HG03175 (cell line): ENCODE measurements around the gene KLK3.

Experiments
- ATAC-seq: cut with Tn5 transposase; IDR thresholded peaks from one replicate; pipeline ENCODE4 v1.9.1; 2021; ENCODE audit warnings: mild to moderate bottlenecking, moderate library complexity; ENCODE audit not compliant: unreplicated experiment

KLK3 gene

DNA sequence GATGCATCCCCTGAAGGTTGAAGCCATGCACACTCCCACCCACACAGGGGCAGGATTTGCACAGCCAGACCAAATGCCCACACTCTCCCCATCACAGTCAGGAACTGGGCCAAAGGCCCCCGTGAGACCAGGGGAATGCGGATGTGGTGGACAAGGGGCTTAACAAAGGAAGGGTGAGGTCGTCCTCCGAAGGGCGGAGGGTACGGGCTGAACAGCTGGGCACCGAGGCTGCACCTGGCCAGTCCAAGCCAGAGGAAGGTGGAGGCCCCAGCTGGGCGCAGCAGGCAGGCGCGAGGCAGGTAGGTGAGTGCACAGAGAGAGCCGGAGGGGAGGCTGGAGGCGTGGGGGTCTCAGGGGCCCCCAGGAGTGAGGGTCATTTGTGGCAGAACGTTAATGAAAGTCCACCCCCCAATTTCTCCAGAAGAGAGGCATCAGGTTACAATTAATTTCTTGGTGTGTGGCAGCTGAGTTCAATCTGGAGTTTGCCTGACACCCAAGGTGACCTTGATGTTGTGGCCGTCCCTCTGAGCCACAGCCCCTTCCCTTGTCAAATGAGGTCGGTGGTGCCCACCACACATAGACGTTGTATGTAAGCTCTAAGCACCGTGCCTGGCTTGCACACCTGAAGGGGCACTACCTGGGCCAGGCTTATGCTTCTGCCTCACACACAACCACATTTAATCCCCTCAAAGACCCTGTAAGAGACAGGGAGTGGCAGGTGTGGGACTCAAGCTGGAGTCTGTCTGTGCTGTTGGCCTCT is 24.3 kb upstream of the KLK3 start:
- no peak for ATAC-seq

DNA sequence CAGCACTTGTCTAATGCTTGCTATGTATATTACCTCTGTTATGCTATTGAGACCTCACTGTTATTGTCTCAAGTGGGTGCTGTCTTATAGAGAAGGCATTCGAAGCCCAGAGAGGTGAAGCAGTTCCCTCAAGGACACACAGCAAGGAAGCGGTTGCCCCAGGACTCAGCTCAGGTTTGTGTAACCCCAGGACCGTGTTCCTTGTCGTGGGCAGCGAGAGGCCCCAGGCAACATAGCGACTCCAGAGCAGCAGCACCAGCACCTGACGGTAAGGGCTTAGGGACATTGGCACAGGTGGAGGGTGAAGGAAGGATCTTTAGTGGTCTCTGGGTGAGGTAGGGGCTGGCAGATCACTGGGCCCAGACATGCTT is 23.7 kb upstream of the KLK3 start:
- ATAC-seq: no peak

DNA sequence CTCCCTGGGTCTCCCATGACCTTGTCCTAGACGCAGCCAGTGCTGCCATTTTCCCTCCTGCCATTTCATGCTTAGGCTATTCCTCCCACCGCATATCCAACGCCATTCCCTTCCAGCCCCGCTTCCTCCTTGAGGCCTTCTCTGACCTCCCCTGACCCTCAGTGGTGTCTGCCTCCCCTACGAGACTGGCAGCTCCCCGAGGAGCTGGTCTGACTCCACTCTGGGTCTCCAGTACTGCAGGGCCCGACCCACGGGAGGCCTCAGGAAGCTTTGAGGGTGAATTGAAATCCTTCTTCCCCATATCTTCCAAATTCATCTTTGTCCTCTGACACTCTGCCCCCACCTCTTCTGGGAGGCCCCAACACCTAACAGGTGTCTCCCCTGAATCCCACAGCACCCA is 22.0 kb upstream of the KLK3 start:
- ATAC-seq: no peak

DNA sequence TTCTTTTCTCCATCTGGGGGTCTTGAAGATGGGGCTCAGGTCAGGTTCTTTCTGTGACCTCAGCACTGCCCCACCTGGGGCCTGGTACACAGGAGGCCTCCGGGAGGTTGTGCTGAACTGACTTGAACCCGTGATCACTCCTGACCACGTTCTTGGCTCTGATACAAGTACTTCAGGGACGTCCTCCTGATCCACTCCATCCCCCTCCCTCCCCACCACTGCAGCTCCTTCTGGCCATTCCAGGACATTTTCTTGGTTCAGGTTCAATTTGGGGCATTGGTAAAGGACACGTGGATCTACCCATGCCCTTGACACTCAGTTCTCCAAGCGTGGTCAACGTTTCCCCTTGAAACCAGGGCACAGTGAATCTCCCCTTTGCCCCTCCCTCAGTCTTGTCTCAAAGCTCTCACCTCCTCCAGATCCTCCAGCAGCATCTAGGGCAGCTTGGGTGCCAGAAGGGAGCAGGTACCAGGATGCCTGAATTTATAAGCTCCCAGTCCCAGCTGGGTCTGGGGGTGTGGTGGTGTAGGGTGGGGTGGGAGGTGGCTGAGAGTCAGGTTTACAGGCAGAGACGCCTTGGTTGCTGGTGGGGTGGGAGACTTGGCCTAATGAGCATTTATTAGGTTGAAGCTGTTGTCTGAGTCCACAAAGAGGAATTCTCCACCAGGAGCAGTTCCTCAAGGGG is 21.5 kb upstream of the KLK3 start, which contains the start of gene KLK15:
Gene KLK15, minus strand, starts transcription at position 458 of the 685 bp plus-strand sequence. CDS start 2,082 bp downstream, outside the sequence.
- no peak for ATAC-seq

DNA sequence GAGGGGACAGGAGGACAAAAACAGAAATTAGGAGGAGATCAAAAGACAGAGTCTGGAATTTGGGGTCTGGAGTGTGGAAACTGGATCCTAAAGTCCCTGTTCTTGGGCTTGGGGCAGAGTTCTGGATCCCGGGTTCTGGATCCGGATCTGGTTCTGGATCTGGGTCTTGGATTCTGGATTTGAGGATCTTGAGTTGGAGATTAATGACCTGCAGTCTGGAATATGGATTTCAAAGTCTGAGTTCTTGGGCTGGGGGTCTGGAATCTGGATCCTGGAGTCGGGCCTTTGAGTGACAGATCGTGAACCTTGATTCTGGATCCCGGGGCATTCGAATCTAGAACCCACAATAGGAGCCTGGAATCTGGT is 20.9 kb upstream of the KLK3 start:
- no peak for ATAC-seq

DNA sequence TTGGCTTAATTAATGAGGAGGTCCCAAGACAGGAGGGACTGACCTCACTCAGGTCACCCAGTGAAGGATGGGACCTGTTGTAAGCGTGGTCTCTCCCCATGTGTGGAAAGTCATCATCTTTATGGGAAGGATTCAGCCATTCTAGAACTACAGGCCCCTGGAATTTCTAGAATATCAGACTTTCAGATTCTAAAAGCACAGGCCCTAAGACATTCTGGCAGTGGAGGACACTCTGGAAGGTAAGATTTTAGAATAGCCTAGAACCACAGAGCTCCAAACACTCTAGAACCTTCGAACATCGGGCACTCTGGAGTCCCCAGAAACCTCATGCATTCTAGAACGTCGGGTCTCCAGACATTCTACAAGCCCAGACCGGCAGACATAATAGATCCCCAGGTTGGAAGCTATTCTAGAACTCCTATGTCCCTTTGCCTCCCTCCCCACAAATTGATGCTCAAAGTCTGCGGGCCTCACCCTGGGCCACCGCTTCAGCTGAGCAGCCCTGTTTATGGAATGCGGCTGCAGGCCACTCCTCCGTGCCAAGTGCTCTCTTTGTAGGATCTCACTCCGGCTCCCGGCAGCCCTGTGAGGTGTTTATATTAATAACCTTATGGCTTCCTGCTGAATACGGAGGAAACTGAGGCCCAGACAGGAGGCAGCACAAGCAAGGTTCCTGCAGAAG is 19.5 kb upstream of the KLK3 start:
- ATAC-seq: no peak

DNA sequence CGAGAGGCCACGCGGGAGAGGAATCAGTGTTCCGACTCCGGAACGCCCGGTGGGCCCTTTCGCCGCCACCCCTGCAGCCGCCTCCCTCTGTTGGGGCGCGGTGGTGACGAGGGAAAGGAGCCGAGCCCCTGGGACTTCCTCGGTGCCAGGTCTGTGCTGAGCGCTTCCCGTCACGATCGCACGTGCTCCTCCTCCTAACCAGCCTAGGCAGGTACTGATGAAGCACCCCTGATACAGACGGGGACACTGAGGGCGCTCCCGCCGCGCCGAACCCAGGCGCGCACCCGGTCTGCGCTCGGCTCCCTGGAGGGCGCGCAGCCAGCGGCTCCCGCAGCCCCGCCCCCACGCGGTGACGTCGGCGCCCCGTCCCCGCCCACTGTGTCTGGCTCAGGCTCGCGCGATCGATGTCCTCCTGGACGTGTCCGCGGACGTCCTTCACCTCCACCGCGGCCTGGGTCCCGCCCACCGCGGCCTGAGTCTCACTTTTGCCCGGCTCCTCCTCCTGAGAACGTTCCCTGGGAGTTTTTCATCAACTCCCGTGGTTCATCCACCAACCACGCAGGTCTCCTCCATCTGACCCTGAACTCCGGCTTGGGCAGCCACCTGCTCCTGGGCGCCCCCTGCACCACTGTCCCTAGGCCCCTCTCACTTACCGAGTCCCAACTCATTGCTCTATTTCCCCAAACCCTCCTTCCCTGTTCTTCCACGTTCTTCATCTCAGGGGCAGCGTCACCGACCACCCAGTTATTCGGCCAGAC is 18.8 kb upstream of the KLK3 start:
- peak; percentile 86 for ATAC-seq

DNA sequence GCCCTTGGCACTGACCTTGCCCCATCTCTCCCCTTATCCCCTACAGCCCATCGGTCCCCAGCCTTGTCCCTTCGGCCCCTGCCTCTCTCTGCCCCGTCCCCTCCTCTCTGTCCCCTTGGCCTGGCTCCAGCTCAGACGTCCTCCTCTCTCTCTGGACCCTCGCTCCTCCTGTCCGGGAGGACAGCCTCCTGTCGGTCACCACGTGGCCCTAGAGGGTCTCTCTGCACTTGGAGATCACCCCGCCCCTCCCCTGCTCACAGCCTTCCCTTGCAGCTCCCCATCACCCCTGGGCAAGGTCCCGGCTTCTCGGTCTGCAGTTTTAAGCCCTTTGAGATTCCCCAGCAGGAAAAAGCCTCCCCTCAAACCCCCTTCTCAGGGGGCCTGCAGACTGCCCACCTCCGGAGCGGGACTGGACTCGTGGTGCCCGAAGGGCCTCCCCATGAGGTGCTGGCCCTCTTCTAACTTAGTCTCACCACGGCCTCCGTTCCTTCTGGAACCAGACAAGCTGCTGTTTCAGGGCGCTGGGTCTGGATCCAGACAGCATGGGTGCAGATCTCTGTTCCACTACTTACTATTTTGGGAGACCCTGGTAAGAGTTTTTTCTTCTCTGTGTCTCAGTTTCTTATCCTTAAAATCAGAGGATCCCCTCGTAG is 18.0 kb upstream of the KLK3 start:
- ATAC-seq: no peak

DNA sequence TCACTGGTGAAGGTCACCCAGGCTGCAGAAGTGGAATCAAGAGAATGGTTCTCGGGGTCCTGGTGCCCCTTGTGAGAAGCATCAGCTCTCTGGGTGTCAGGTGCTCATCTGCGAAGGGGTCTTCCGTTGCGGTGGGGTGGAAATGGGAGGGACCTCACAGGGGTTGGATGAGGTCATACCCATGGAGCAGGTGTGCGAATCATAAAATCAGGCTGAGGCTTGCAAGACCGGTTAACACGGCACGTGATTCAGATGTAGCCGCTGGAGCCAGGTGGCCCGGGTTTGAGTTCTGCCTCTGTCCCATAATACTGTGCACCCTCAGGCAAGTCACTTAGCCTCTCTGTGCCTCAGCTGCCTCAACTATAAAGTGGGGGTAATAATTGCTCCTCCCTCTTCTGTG is 17.4 kb upstream of the KLK3 start:
- ATAC-seq: no peak

DNA sequence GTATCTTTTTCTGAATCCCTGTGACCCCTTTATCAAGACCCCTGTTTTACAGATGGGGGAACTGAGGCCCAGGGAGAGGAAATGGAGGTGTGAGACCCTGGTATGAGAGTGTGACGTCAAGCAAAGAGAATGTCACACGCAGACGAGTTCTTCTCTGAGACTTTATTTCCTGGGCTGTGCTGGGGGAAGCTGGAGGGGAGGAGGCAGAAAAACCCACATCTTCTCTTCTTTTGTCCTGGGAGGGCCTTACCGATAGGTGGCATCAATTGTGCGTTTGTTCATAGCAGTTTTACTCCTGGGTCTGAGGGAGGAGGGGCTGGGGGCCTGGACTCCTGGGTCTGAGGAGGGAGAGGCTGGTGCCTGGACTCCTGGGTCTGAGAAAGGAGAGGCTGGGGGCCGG is 16.5 kb upstream of the KLK3 start:
- no peak for ATAC-seq

DNA sequence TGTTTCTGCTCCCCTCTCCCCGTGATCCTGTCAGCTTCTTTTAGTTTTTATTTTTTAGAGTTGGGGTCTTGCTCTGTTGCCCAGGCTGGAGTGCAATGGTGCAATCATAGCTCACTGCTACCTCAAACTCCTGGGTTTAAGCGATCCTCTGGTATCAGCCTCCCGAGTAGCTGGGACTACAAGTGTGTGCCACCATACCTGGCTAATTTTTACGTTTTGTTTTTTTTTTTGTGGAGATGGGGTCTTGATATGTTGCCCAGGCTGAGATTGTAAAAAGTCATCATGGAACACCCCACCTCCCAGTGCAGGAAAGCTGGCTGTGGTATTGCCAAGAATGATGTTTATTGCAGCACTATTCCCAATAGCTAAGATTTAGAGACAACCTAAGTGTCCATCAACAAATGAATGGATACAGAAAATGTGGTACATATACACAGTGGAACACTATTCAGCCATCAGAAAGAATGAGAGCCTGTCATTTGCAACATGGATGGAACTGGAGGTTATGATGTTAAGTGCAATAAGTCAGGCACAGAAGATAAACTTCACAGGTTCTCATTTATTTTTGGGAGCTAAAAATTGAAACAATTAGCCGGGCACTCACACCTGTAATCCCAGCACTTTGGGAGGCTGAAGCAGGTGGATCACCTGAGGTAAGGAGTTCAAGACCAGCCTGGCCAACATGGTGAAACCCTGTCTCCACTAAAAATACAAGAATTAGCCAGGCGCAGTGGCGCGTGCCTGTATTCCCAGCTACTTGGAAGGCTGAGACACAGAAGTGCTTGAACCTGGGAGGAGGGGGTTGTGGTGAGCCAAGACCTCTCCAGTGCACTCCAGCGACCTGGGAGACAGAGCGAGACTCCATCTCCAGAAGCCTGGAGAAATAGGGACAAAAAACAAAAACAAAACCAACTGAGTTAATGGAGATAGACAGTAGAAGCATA is 14.7 kb upstream of the KLK3 start:
- no peak for ATAC-seq

DNA sequence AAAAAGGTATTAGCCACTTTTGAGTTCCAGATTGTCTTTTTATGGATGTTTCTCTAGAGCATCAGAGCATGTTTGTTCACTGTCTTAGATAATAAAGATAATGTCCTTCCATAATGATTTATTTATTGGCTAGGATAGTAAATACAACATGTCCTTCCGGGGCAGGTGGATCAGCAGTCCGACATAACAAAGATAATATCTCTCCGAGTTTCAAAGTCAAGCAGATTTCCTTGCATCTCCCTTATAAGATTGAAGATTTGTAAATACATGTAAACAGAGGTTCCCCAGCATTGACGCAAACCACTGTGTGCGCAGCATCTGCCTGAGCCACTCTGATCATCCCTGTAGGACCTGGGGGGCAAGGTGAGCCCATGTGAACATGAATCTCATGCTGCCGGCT is 12.6 kb upstream of the KLK3 start:
- ATAC-seq: no peak

DNA sequence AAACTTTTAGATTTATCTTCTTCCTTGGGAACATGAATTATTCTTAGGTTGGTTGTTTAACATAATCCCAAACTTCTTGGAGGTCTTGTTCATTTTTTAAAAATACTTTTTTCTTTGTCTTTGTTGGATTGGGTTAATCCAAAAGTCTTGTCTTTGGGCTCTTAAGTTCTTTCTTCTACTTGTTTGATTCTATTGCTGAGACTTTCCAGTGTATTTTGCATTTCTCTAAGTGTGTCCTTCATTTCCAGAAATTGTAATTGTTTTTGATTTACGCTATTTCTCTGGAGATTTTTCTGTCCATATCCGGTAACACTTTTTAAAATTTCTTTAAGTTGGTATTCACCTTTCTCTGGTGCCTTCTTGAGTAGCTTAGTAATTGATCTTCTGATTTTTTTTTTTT is 11.5 kb upstream of the KLK3 start:
- no peak for ATAC-seq

DNA sequence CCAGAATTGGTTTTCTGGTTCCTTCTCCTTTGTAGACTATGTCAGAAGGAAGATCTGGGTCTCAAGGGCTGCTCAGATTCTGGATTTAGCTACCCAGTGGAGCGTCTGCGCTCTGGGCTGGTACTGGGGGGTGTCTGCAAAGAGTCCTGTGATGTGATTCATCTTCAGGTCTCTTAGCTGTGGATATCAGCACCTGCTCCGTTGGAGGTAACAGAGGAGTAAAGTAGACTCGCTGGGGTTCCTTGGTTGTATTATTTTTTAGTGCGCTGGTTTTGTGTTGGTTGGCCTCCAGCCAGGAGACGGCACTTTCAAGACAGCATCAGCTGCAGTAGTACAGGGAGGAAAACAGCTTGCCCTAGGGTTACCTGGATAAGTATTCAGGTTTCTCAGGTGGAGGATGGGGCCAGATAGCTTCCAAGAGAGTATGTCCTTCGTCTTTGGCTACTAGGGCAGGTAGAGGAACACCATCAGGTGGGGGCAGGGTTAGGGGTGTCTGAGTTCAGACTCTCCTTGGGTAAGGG is 11.0 kb upstream of the KLK3 start:
- ATAC-seq: no peak

DNA sequence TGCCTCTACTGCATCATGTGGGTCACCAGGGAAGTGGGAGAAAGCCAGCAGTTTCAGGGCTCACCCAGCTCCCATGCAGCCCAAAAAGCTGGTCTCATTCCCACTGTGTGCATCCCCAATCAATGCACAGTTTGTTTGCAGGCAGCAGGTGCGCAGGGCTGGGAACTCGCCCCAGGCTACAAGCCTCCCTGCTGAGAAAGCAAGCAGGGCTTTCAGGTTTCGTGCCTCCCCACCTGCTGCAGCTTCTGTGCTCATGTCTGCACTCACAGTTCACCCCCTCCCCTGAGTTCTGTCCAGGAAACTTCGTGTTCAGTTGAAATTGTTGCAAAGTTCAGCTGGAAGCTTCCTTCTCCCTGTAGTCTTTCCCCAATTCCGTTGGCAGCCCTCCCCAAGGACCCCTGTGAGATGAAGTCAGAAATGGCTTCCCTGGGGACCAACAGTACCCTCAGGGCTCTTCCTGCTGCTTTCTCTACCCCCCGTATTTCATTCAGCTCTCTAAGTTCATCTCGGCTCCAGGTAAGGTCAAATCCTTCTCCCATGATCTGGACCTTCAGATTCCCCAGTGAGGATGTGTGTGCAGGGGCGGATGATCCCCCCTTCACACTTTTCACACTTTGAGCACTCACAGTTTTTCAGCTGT is 10.3 kb upstream of the KLK3 start:
- ATAC-seq: no peak

DNA sequence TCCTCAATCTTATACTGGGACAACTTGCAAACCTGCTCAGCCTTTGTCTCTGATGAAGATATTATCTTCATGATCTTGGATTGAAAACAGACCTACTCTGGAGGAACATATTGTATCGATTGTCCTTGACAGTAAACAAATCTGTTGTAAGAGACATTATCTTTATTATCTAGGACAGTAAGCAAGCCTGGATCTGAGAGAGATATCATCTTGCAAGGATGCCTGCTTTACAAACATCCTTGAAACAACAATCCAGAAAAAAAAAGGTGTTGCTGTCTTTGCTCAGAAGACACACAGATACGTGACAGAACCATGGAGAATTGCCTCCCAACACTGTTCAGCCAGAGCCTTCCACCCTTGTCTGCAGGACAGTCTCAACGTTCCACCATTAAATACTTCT is 4.0 kb upstream of the KLK3 start:
- ATAC-seq: no peak

DNA sequence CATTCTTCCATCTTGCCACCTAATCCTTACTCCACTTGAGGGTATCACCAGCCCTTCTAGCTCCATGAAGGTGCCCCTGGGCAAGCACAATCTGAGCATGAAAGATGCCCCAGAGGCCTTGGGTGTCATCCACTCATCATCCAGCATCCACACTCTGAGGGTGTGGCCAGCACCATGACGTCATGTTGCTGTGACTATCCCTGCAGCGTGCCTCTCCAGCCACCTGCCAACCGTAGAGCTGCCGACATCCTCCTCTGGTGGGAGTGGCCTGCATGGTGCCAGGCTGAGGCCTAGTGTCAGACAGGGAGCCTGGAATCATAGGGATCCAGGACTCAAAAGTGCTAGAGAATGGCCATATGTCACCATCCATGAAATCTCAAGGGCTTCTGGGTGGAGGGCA is 3.1 kb upstream of the KLK3 start:
- ATAC-seq: no peak

DNA sequence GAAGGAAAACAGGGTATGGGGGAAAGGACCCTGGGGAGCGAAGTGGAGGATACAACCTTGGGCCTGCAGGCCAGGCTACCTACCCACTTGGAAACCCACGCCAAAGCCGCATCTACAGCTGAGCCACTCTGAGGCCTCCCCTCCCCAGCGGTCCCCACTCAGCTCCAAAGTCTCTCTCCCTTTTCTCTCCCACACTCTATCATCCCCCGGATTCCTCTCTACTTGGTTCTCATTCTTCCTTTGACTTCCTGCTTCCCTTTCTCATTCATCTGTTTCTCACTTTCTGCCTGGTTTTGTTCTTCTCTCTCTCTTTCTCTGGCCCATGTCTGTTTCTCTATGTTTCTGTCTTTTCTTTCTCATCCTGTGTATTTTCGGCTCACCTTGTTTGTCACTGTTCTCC is 2.7 kb downstream of the KLK3 start:
- ATAC-seq: no peak

DNA sequence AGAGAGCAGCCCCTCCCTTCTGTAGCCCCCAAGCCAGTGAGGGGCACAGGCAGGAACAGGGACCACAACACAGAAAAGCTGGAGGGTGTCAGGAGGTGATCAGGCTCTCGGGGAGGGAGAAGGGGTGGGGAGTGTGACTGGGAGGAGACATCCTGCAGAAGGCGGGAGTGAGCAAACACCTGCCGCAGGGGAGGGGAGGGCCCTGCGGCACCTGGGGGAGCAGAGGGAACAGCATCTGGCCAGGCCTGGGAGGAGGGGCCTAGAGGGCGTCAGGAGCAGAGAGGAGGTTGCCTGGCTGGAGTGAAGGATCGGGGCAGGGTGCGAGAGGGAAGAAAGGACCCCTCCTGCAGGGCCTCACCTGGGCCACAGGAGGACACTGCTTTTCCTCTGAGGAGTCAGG is 4.2 kb downstream of the KLK3 start:
- ATAC-seq: no peak
